Stimulated activated CD8-positive, alpha-beta memory T cell treated with anti-CD3 and anti-CD28 coated beads, Interleukin-15, amount 100 ng/mL, for 1 hour (primary cell): Measurements from ENCODE around the gene MLKL.

Source experiments
- DNase-seq: peaks from one replicate; pipeline ENCODE4 v3.0.0-alpha.2; 2020; ENCODE audit warnings: low read depth

The MLKL gene

DNA sequence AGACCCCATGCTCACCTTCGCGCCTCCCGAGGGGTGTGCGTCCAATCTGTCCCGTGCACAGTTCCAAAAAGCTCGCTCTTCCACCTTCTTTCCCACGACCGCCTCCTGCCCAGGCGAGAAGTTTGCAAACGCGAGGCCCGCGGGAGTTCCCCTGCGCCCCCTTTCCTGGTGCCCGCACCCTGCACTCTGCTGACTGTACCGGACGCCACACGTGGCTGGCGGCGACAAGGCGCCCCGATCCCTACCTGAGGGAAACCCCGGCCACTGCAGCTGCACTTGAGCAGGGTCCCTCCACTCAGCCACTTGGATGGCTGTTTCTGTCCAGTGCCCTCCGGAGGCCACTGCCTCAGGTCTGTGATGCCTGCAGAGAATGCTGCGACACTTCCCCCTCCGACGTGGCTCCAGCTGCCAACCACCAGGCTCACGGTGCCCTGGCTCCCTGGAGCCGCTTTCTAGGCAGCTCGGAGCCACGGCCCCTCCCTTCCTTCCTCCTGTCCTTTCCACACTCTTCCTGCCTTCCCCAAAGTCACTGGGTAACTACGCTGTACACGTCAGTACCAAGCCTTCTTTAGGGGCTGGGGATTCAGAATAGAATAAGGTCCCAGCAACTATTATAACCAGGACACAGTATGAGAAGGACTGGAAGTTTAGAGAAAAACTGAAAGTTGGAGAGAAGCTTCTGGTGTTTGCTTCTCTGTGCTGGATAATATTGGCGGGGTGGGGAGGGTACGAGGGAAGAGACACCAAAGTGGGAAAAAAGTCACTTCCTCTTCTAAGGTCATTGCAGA lies at the start of gene MLKL:
Gene MLKL, minus strand, starts transcription at position 425 of the 788 bp plus-strand sequence. CDS start 5,105 bp downstream, outside the sequence.
- no peak for DNase-seq

DNA sequence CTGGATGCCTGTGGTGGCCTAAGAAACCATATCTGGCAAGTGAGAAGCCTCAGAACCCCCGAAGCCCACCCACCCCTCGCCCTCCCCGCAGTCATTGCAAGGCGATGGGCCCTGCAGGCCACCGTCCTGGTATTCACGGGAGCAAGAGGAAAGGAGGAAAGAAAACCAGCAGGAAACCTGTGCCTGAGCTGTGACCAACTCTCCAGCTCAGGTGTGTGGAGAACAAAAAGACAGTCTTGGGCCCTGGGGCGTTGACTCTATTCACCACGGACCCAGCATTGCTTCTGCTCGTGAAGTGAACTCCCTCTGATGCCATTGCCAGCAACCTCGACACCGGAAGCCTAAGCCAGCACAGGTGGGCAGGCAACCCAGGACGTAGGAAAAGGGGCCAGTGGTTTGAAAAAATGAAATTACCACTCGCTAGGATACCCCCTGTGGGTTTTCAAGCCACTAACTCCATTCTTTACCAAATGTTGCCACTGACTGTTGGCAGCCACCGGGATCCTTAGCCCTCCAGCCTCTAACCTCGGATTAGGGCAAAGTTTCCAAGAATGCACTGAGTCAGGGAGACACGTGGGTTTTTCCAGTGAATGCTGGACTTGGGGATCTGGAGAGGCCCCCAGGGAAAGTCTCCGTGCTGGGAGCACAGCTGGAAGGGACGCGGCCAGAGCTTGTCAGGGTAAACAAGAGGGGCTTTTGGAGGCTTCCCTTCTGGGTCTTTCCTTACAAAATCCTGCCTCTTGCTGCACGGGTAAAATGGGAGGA lies 48.8 kb upstream of the MLKL start:
- DNase-seq = no peak

DNA sequence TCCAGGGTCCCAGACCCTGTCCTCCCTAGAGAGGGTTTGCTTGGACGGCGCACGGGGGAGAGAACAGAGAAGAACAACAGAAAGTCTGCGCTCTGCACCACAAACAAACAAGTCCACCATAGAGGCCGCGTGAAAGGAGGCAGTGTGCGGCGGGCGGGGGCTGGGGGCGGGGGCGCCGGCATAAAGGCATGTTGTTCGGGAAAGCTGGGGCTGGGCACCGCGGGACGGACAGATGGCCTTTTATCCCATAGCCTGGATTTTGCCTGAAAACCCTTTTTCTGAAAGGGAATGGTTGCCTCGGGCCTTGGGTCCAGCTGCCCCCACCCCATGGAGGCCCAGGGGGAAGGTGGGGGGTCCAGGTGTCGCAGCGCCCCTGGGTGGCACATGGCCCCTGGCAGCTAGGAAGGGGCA lies 48.0 kb upstream of the MLKL start:
- no peak for DNase-seq

DNA sequence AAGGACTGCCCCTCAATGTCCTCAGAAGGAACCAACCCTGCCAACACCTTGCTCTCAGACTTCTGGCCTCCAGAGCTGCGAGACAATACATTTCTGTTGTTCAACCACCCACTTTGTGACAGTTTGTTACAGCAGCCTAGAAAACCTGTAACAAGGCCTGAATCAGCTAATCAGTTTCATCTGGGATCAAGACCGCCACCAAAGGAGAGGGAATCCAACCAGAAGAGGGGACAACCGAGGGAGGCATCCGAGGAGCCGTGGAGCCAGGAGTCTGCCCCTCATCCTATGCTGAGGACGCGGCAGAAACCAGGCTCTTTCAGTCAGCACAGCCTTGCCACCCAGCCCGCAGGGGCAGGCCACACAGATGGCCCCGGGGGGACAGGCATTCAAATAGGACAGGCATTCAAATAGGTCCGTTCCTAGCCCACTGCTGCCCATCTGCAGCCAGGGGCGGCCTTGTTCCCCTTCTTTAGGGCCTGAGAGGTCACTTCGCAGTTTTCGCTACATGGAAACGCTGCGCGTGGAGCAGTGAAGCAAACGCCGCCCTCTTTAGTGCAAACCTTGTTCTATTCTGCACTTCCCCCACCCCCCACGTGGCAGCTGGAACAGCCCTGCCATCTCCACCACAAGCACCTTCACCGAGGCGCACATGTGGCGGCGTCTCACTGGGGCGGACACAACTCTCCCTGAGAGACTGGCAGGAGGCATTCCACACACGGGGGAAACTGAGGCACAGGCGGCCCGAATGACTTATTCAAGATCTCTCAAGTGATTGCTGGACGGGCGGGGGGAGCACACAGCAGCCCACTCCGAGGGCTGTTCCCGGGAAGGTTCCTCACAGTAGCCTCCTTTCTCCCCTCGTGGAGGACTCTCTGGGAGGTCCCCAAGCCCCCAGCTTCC lies 47.3 kb upstream of the MLKL start:
- no peak for DNase-seq

DNA sequence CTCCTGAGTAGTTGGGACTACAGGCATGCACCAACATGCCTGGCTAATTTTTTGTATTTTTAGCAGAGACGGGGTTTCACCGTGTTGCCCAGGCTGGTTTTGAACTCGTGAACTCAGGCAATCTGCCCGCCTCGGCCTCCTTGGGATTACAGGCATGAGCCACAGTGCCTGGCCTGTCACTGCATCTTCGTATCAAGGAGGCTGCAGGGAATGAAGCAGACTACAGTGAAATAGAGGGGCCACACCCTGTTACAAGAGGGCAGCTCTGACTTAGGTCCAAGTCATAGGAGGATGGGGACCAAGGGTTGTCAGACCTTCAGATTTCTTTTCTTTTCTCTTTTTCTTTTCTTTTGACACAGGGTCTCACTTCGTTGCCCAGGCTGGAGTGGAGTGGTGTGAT lies 45.3 kb upstream of the MLKL start:
- DNase-seq = no peak

DNA sequence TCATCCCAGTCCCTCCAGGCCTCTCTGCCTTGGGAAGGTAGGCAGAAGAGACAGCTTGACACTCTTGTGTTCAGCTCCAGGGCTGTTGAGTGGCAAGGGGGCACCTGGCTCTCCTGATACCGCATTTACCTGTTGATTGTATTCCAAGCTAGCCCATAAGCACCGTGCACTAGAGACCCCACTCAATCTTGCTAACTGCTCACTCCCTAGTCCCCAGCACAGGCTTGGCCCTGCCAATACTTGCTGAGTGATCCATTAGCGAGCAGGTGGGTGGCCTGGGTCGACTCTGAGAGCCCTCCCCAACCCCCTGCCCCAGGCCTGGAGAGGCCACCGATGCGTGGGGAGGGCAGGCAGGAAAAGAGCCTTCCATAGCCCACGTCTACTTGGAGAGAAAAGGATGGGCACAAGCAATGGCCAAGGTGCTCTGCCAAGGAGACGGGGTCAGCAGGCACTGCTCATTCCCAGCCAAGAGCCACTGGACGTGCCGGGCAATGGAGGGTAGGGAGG lies 44.5 kb upstream of the MLKL start:
- DNase-seq = no peak

DNA sequence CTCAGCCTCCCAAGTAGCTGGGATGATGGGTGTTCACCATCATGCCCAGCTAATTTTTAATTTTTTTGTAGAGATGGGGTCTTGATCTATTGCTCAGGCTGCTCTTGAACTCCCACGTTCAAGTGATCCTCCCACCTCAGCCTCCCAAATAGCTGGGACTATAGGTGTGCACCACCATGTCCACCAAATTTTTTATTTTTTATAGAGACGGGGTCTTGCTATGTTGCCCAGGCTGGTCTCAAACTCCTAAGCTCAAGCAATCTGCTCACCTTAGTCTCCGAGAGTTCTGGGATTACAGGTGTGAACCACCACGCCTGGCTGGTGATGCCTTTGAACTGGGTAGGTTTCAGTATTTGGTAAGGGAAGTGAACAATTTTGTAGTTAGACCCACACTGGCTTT lies 43.9 kb upstream of the MLKL start:
- no peak for DNase-seq

DNA sequence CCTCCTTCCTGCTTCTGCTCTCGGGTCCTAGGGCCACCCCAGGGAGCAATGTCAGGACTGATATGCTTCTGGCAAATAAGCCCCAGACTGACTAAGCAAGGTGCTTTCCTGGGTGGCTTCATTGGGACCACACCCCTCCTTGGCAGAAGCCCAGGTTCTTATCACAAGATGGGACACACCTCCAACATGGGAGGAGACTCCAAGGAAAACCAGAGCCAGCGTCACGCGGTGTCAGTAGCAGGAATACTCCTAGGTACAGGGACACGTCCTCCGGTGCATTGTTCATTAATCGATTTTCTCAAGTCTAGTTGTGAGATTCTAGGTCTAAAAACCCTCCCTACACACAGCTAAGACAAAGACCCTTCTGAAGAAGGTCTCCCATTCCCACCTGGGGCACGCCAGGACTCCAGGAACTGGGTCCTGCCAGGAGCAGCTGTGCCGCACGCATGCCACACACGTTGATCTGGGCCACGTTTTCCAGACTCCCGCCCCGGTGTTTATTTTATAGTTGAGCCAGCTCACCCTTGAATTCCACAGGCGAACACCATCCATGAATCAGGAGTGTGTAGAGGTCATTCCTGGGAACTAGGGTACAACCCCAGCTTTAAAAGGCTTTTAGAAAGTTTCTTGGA lies 43.1 kb upstream of the MLKL start:
- no peak for DNase-seq

DNA sequence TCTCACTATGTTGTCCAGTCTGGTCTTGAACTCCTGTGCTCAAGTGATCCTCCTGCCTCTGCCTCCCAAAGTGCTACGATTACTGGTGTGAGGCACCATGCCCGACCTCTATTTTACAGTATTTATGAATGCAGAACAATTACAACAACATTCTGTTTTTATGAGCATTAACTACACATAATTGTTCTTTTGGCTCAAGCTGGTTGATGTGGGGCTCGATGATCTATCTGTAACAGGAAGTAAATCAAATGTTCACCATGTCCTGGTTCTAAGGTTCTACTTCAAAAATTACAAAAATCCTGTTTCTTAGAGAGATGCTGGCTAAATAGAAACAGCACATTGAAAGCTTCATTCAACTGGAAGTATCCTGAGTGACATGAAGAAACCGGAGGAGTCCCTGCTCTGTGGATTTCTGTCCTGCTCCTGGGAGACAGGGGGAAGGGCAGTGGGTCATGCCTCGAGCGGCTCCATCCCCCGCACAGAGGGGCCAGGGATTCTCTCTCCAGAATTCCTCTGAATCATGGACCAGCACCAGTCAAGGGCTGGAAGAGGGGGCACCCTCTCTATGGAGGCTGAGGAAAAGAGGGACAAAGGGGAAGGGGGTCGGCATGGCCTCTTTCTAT lies 42.5 kb upstream of the MLKL start:
- no peak for DNase-seq

DNA sequence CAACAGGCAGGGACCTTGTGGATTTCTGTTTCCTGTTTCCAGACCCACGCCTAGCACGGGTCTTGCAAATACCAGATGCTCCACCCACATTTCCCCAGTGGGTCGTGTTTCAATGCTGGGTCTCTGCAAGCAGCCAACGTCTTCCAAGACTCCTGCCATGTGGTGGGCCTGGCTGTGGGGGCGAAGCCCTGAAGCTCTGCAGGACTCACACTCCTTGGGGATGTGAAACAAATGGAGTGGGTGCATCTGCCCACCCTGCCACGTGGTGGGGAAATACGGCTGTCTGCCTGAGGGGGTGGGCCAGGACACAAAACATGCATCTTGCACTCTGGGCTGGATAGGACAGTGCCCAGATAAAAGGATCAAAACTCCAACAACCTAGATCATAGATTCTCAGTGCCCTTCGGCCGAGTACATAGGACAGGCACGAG lies 41.4 kb upstream of the MLKL start:
- DNase-seq = no peak

DNA sequence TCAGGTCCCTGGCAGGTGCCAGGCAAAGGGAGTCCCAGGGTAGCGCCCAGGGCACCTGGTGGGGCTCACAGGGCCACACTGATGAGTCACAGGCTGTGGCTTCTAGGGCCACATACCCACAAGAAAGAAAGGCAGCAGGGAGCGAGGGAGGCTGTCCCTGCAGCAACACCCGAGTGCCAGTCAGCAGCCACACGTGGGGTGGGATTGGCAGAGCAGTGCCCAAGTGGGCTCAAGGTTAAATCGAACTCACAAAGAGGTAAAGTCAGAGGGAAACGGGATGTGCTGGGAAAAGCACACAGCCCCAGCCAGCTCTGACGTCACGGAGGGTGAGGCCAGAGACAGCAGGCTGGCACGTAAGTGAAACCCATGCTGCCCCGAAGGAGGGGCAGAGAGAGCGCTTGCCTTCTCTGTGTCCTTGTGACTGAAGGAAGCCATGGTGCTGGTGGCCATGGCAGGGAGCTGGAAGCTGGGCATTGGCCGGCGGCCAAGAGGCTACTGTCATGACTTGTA lies 40.2 kb upstream of the MLKL start:
- DNase-seq = no peak

DNA sequence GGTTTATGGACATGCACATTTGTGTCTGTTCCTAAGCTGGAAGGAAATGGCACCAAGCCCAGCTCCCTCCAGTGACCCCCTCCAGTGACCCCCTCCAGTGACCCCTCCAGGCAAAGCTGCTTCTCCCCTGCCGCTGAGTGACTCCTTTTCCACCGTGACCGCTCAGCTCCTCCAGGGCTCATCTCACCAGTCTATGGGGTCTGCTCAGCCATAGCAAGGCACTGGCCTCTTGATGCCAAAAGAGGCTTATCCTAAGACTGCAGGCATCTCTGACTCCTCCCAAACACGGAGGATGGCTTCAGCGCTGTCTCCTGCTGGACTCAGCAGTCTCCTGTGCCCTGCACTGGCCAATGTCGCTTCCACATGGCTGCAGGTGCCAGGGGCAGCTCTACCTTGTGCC lies 38.6 kb upstream of the MLKL start:
- no peak for DNase-seq

DNA sequence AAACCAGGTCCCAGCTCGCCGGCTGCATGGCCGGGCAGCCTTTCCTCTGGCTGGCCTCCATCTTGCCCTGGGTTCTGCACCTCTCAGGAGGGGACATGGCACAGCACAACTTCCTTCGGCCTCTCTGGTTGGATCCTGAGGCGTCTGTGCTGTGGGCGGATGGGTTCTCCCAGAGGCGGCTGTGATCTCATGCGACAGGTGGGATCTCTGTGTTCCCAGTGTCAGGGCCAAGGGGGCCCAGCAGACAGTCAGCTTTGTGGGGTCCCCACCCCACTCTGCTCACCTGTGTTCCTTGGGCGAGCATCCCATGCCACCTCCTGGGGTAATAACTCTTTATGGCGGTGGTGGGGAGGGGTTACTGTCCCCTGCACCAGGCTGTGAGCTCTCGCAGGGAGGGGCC lies 38.2 kb upstream of the MLKL start:
- DNase-seq = no peak

DNA sequence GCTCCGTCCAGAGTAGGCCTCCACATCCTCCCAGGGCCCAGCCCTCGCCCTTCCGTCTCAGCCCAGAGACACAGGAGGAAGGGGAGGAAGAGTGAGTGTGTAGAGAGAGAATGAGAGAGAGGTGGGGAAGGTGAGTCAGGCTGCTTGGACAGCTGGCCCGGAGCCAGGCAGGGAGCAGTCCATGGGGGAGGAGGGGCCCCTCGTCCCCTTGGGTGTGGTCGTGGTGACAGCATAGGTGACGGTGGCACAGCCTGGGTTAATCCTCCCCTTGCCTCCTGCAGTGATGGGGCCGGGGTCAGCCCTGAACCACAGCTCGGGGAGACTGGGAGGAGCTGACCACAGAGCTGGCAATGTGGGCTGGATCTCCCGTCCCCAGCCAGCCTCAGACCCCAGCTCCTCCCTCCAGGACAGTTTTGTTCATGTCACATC lies 37.5 kb upstream of the MLKL start:
- DNase-seq = no peak

DNA sequence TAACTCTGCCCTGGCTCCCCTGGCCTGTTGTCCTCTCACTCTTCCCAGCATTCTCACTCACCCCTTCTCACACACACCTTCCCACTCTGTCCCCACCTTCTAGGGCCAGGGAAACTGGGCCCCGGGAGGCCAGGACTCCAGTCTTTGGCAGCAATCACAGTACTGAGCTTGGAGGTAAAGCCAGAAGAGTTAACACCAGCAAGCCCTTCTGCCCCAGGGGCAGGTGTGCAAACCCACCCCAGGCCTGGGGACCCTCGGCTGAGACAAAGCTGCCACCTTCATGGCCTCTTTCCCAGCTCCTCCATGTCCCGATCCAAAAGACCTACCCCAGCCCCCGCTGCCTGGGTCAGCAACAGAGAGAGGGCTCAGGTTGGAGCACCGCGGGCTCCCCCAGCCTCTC lies 36.9 kb upstream of the MLKL start:
- DNase-seq = no peak

DNA sequence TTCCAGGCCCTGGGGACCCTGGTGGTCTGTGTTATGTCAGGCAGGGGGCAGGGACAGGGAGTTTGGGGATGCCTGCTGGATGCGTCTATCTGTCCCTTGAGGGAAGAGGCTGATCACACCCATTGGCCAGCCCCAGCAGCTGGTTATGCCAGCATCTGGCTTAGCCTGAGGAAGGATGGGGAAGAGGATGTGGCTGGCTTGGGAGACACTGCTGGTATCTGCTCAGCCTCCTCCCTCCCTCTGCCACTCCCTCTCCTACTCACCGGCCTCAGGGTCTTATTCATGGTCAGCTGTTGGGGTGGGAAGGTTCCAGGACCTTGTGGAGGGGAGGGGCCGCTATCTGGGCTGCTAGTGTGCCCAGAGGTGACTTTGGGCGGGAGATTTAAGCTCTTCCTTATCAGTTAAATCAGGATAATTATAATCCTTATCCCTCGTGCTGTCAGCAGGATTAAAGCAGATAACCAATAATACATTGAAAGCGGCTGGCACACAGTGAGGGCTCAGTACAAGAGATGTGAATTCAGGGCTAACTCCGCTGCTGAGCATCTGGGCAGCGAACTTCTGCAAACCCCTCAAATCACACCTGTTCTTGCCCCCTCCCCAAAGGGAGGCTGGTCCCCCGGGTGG lies 36.0 kb upstream of the MLKL start:
- no peak for DNase-seq

DNA sequence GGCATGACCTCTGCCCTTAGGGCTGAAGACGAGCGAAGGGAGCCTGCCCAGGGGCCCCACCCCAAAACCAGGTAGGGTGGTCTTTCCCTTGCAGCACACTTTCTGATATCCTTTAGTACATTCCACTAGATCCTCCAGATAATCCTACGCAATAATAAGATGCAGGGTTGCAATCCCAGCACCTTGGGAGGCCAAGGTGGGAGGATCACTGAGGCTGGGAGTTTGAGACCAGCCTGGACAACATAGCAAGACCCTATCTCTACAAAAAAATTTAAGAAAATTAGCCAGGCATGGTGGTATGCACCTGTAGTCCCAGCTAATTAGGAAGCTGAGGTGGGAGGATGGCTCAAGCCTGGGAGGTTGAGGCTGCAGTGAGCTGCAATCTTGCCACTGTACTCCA lies 34.9 kb upstream of the MLKL start:
- no peak for DNase-seq

DNA sequence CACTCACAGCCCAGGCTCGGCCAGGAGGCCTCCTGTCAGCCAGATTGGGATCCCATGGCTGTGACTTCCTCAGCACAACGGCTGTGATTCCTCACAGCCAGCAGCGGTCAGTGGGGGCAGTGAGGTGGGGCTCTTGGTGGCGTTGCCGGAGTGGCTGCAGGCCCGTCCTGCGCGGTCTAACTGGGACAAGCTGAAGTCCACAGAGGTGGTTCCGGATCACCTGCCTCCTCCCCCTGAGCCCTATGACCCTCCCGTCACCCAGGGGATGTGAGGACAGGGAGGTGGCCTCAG lies 34.4 kb upstream of the MLKL start:
- no peak for DNase-seq

DNA sequence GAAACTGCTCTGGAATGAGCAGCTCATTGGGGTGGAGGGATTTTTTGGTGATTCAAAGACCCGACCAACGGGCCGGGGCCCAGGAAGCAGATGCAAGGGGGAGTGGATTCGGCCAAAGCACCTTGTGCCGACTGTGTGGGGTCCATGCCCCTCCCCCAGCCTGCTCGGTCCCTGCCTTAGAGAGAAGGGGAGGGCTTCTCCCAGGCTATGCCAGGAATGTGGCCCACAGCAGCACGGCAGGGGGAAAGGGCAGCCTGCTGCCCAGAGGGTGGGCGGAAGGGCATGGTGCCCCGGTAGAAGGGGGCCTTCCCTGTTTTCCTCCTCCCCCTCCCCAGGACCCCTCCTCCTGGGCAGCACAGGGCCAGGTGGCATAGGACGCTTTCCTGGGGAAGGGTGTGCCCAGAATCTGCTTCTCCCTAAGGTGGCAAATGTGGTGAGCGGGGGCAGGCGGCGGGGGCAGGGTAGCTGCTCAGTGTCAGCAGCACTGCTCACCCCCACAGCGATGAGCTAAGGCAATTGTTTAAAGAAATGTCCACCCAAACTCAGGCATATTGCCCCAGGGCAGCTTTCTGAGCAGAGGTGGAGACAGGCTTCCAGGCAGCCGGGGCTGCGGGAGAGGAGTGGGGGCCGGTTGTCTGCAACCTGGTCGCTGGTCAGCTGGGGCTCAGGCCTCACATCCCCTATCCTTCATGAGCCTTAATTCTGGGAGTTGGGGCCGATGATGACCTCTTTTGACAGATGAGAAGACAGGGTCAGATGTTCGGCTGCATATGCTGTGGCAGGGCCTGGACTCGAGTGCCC lies 33.9 kb upstream of the MLKL start:
- no peak for DNase-seq
